Smooth muscle cell (in vitro differentiated cells): Measurements from ENCODE around the gene NOL4L. TPM values are rescaled to one million over a fixed set of nuclear protein-coding genes. Genes with fewer than 3 reads are reported as not detected.

Experiments
- polyA plus RNA-seq: library from polyadenylated mRNA; unstranded; fragments of >200 nt; fragmentation: Nextera tagmentation; extraction: Ambion mirVana; gene quantifications from 2 replicates; pipeline ENCODE4 v1.2.1, GENCODE V29; 2016
- total RNA-seq: library from RNA; depleted of rRNA; stranded (reverse); fragments of >200 nt; gene quantifications from 2 replicates; pipeline ENCODE4 v1.2.3, GENCODE V29; 2014

The NOL4L gene
- total and polyA plus RNA-seq, 2 experiments from 2014 or later, result 26.0 to 26.2 TPM

Other genes with a start within 250 kb of the NOL4L start
- gene ASXL1, start 227.0 kb downstream of the NOL4L start, total RNA-seq, result 59.3 and 62.1 TPM in 2 replicates
- gene ASXL1, start 227.0 kb downstream of the NOL4L start, polyA plus RNA-seq, result 46.5 and 76.4 TPM in 2 replicates
- 0.13 TPM in 1 of 2 replicates, not detected in the other for gene C20orf203, start 88.6 kb upstream of the NOL4L start, total RNA-seq
- gene C20orf203, start 88.6 kb upstream of the NOL4L start, polyA plus RNA-seq, result not detected in 2 replicates
- gene COMMD7, start 158.1 kb upstream of the NOL4L start, total RNA-seq, result 29.2 and 35.4 TPM in 2 replicates
- gene COMMD7, start 158.1 kb upstream of the NOL4L start, polyA plus RNA-seq, result 57.6 and 62.8 TPM in 2 replicates
- gene DNMT3B, start 177.1 kb upstream of the NOL4L start, total RNA-seq, result 2.9 and 3.5 TPM in 2 replicates
- 0.79 and 2.9 TPM in 2 replicates for gene DNMT3B, start 177.1 kb upstream of the NOL4L start, polyA plus RNA-seq
- 160 TPM in 2 replicates for gene MAPRE1, start 234.6 kb upstream of the NOL4L start, total RNA-seq
- 81.0 and 89.2 TPM in 2 replicates for gene MAPRE1, start 234.6 kb upstream of the NOL4L start, polyA plus RNA-seq